GM19468 (cell line): ENCODE data around the gene ARHGEF25.
"Not testable (repeated sequence)": the region's sequence is repeated elsewhere in the genome, so short reads cannot be mapped to it uniquely, and the experiment has no call there.

ENCODE experiments used
- ATAC-seq: cut with Tn5 transposase; IDR thresholded peaks from one replicate; pipeline ENCODE4 v1.9.1; 2021; ENCODE audit warnings: mild to moderate bottlenecking, moderate library complexity, moderate number of reproducible peaks; ENCODE audit not compliant: unreplicated experiment; ENCODE audit errors: extremely low read depth

The ARHGEF25 gene

DNA sequence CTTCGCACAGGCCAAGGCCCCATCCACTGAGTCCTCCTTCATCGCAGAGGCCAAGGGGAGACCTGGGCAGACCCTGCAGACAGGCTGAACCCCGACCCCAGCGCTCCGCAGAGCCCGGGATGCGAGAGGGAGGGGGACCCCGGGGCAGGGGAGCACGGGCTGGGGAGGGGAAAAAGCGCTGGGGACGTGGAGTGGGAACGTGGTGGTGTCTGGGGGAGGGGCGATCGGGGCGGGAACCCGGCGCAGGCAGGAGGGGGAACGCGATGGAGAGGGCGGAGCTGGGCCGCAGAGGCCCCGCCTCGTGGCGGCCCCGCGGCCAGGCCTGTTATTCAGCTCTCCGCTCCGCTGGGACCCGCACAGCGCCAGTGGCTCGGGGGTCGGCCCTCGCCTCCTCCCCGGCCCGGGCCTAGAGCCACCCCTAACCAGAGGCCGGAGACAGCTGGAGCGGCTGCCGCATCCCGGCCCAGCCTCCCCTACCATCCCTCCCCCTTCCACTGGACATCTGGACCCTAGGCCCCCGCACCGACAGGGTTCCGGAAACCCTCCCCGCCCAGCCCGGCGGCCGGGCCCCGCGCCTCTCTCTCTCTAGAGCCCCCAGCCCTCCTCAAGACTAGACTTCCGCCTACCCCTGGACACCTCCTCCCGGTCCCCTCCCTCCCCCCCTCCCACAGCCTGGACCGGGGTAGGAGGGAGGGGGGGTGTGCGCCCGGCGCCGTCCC, at the start of gene ARHGEF25:
TSS of gene ARHGEF25 (plus strand) at position 328 of the 719 bp plus-strand sequence. CDS start 460 bp downstream, outside the sequence.
- ATAC-seq, result no peak

DNA sequence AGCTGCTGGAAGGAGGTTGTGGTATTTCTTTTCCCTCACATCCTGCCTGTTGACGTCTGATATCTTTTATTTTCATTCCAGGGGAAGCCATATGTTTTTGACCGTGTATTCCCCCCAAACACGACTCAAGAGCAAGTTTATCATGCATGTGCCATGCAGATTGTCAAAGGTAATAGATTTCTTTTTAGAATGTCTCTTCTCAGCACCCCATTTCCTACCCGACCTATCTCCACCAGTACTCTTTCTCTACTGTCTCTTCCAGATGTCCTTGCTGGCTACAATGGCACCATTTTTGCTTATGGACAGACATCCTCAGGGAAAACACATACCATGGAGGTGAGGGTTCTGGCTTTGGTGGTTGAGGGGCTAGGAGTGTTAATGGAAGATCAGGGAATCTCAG, 47.9 kb upstream of the ARHGEF25 start:
- ATAC-seq, result no peak

DNA sequence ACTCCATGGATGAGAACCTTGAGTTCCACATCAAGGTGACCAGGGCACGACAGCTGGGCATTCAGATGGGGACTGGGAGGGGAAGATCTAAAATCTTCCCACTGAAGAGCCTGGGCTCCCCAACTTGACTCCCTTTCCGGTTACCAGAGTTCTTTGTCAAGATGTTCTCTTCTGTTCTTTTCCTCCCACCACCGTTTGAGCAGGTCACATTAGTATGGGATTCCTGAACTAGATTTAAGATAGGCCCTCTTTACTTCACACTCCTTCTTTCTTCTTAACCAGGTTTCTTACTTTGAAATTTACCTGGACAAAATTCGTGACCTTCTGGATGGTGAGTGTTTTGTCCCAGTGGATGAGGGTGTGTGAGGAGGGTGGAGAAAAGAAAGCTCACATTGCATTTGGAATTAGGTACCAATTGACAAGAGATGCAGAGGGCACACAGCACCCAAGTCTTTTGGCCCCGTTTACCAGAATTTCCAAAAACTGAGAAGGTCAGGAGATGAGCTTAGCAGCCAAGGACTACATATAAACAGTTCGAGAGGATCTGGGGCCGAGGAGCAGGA, 47.0 kb upstream of the ARHGEF25 start:
- ATAC-seq, result no peak

DNA sequence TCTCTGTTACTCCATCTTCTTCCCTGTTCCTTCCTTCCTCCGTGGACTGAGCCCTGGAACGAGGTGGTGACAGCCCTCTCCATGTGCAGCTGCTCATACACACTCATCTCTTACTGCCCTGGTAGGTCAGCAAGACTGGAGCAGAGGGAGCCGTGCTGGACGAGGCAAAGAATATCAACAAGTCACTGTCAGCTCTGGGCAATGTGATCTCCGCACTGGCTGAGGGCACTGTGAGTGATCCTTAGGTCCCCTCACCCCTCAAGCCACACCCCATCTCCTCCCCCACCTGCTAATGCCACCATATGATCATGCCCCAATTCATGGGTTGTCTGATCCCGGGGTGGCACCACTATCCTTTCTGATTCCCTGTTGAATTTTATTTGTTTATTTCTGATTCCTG, 42.4 kb upstream of the ARHGEF25 start:
- no peak for ATAC-seq

DNA sequence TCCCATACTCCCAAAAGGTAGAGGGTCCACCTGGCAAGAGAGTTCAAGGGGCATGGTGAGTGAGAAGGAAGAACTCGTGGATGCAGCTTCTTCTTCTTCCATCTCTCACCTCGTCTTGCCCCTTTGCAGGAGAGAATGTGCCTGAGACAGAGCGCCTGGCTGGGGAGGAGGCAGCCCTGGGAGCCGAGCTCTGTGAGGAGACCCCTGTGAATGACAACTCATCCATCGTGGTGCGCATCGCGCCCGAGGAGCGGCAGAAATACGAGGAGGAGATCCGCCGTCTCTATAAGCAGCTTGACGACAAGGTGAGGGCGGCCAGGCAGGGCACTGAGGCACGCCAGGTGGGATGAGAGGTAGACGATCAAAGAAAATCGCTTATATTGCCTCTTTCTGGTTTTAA, 41.4 kb upstream of the ARHGEF25 start:
- no peak for ATAC-seq

DNA sequence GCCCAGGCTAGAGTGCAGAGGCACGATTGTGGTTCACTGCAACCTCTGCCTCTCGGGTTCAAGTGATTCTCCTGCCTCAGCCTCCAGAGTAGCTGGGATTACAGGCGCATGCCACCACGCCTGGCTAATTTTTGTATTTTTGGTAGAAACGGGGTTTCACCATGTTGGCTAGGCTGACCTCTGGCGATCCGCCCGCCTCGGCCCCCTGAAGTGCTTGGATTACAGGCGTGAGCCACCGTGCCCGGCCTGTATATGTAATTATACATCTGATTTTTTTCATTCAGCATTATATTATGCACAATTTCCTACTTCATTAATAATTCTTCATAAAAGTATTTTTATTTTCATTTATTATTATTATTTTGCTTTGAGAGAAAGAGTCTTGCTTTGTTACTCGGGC, 40.8 kb upstream of the ARHGEF25 start:
- ATAC-seq, result not testable (repeated sequence)

DNA sequence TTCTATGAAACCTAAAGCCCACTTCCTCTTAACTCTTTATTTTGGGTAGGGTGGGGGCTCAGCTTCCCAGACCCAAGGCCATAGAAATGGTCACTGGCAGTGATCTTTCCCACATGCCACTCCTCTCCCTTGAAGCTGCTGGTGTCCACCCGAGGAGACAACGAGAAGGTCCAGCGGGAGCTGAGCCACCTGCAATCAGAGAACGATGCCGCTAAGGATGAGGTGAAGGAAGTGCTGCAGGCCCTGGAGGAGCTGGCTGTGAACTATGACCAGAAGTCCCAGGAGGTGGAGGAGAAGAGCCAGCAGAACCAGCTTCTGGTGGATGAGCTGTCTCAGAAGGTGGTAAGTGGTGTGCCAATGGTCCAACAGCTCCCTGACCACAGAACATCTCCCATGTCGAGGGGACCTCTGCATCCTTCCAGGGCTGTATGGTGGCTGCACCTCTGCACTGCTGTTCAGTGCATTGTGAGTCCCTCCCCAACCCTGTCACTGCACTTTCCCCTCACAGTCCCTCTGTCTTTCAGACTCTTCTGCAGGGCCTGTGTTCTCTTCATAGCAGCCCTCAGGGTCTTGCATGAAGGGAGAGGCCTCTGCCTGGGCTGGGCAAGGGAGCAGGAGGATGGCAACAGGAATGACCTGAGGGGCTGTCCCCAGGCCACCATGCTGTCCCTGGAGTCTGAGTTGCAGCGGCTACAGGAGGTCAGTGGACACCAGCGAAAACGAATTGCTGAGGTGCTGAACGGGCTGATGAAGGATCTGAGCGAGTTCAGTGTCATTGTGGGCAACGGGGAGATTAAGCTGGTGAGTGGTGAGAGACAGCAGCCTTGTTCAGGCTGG, 39.1 kb upstream of the ARHGEF25 start:
- ATAC-seq, result no peak

DNA sequence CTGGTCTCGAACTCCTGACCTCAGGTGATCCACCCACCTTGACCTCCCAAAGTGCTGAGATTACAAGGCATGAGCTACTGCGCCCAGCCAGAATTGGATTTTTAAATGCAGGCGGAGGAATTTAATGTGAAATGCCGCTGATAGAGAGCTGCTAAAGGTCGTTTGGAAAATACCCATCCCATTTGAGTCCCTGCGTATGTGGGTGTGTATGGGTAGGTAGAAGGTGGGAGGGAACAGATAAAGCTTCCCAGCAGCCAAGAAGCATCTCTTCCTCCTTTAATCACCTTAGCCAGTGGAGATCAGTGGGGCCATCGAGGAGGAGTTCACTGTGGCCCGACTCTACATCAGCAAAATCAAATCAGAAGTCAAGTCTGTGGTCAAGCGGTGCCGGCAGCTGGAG, 36.4 kb upstream of the ARHGEF25 start:
- ATAC-seq, result no peak

DNA sequence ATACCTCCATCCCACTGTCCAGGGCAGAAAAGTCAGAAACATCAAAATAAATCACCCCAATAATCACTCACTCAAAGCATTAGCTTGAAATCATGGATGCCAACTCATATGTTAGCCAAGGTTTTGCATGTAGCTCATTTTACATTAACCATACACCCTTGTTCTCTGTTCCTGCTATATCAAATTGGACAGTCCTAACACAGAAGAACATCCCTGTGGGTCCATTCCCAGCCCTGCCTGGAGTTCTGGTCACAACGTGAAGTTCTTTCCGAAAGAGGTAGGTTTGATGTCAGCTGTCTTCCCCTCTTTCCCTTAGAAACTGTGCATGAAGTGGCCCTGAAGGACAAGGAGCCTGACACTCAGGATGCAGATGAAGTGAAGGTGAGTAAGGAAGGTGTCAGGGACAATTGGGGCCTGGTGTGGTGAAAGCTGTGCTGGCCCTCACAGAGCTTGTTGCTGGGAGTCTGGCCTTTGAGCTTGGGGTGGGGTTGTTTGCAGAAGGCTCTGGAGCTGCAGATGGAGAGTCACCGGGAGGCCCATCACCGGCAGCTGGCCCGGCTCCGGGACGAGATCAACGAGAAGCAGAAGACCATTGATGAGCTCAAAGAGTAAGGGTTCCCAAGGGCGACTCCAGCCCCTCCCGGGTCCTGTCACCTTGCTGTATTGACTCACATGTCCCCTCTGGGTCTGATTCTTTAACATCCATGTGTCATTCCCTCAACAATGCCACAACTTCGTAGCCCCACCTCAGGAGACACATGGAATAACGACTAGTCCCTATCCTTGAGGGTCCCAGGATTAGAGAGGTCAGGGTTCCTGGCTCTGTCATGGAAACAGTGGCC, 35.2 kb upstream of the ARHGEF25 start:
- ATAC-seq, result no peak

DNA sequence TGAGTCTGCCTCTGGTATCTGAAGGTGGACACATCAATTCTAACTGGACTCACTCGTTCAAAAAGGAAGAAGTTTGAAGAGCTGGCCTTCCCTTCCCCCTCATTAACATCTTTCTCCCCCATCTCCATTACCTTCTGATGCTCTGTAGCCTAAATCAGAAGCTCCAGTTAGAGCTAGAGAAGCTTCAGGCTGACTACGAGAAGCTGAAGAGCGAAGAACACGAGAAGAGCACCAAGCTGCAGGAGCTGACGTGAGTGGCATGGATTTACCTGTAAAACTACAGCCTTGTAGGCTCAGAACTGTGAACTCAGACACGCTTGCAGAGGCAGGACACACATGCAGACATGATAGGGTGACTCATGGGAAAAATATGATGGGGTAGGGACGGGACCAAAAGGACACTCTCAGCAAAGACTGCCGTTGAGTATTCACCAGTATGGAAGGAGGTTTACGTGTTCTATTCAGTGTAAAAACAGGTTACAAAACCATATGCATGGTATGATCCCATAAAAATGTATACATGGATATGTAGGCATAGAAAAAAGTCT, 34.5 kb upstream of the ARHGEF25 start:
- ATAC-seq, result no peak

DNA sequence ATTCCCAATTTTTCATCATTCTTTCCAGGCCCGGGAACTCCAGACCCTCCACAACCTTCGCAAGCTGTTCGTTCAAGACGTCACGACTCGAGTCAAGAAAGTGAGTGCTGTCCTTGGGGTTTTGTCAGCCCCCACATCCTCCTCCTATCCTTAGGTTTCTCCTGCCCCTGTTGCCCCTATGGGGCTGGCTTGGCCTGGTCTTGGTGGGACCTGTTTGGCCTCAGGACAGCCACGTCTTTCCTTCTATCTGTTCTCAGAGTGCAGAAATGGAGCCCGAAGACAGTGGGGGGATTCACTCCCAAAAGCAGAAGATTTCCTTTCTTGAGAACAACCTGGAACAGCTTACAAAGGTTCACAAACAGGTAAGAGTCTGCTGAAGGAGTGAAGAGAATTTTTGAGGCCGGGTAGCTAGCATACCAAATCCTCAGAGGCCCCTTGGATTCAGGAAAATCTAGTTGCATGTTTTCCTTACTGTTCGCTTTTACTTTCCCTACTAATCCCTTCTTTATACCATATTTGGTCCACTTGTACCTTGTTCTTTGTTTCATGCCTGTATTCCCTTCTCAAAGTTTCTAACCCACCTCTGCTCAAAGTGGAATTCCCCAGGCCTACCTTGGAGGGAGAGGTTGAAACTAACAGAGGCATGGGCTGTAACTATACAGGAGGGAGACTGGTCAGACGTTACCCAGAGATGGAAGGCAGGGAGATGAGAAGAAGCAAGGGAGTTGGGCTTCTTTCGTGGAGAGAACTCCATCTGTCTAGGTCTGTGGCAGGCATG, 33.1 kb upstream of the ARHGEF25 start:
- no peak for ATAC-seq

DNA sequence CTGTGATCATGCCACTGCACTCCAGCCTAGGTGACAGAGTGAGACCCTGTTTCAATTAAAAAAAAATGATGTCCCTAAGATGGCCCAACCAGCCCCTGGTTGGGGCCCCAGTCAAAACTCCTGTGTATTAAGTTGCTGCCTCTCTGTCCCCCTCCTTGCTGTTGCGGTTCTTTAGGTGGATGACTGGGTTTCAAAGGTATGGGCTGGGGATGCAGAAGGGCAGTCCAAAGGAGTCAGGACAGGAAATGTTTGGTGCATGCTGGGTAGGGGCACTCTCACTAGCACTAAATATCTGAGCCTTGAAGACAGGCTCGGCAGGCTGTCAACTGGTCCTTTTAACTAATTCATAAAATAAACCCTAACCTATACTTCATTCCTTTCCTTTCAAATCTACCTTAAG, 32.2 kb upstream of the ARHGEF25 start:
- no peak for ATAC-seq

DNA sequence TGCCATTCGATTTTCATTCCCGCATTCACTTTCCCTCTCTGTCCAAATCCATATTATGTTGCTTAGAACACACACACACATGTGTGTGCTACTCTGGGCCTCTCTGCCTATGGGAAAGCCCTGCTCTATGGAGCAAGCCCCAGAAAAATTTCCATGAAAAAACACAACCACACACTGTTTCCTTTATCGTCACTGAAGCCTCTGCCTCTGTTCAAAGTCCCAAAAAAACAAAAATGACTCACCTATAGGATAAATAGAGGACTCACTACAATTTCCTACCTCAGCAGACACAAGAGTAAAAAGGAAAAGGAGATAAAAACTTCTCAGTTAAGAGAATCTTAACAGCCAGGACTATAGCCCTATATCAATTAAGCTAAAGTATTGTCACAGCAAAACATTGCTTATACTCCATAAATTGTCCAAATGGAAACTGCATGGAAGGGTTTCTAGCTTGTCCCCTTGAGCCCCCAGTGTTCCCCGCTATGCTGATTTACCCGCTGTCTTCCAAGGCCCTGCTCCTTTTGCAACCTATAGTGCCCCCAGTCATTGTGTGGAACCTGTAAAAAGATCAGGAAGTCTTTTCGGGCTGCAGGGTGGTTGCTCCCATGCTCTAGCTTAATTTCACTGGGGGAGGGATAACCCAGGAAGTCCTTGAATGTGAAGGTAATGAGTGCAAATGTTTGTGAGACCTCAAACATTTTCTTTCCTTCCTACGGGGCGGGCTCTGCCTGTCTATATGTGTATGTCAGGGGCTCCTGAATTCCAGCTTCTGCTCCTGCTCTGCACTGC, 31.4 kb upstream of the ARHGEF25 start:
- no peak for ATAC-seq

DNA sequence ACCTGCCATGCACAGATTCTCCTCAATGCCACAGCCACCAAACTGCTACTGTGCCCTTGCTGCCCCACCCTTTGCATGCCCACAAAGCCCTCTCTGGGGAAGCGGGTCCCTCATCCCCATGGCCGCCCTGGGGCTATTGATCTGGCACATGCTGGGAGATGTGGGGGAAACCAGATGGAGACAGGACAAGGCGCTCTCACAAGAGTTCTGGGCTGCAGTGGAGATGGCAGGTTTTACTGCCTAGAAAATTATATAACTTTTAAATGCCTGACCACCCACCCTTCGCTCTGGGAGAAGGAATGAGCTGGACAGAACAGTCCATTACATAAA, 30.8 kb upstream of the ARHGEF25 start:
- ATAC-seq, result no peak

DNA sequence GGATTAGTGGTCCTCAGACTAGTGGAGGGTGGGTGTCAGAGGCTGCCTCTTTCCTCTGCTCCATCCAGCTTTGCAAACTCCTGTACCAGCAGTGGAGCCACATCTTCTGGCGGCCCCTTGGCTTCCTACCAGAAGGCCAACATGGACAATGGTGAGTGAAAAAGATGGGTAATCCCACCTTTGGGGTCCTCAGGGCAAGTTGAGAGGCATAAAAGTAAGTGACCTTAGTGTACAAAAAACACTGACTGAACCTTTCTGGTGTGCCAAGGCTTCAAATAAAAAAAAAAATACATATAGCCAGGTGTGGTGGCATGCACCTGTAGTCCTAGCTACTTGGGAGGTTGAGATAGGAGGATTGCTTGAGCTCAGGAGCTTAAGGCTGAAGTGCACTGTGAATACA, 29.4 kb upstream of the ARHGEF25 start:
- no peak for ATAC-seq

DNA sequence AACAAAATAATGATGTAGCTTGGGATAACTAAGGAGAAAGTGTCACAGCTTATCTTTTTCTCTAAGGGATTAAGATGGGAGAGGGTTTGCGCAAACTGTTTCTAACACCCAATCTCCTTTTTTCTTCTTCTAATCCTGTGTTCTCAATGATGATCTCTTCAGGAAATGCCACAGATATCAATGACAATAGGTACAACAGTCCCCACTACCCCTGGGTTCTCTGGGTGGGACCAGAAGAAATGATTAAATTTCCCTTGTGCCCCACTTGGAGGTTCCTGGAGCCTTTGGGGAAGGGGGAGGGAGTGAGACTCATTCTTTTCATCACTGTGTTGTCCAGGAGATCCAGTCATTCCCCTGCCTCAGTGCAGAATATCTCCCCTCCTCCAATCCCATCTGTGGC, 28.8 kb upstream of the ARHGEF25 start:
- no peak for ATAC-seq

DNA sequence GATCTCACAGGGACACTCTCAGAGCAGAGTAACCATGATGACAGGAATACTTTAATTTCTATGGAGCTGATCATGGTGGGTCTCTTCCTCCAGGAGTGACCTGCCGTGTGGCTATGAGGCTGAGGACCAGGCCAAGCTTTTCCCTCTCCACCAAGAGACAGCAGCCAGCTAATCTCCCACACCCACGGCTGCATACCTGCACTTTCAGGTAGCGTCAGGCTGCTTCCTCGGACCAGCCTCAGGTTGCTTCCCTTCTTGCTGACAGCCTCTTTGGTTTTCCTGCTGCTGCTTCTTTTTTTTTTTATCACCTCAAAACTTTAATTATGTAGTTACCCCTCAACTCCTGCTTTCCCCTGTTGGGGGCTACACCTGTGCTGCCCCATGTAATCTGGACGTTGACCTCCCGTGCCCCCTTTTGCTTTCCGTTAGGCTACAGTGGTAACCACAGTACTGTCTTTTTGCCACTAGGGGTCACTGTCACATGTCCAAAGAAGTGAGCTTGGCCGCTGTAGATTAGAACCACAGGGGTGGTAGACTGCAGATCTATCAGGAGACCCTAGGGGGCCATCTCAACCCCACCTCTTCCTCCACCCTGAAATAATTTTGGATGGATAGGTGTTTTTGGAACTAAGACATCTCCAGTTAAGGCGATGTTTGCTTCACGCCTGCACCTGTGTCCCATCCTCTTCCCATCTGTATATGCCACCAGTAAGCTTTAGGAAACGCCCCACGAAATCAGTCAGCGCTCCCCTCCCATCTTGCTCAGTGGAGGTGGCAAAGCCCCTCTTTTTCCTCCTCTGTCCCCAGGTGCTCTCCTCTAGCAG, 28.0 kb upstream of the ARHGEF25 start:
- ATAC-seq, result peak; percentile 80

DNA sequence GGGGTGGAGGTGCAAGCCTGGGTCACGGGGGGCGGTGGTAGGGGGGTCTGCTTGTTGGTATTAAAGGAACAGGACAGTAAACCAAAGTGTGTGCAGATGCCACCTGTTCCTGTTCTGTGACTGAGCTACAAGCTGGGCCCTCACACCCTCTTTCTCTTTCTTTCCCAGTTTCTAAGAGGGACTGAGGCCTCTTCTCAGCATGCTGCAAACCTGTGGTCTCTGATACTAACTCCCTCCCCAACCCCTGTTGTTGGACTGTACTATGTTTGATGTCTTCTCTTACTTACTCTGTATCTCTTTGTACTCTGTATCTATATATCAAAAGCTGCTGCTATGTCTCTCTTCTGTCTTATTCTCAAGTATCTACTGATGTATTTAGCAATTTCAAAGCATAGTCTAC, 27.2 kb upstream of the ARHGEF25 start:
- no peak for ATAC-seq
